GM12875 (cell line): Measurements from ENCODE around the gene LIN7A.

Experiments
- H3K4me3 ChIP-seq: one replicate; pipeline ENCODE4 v1.5.1; 2011; ENCODE audit warnings: low read depth, low read length, control low read depth
- TF ChIP-seq, protein P1 (sequence below): IDR thresholded peaks from 2 replicates; pipeline ENCODE4 v1.5.1; 2011; ENCODE audit warnings: low read depth, mild to moderate bottlenecking, control low read depth, inconsistent platforms, low read length, moderate library complexity, borderline replicate concordance; ENCODE audit not compliant: insufficient read depth

The LIN7A gene

DNA sequence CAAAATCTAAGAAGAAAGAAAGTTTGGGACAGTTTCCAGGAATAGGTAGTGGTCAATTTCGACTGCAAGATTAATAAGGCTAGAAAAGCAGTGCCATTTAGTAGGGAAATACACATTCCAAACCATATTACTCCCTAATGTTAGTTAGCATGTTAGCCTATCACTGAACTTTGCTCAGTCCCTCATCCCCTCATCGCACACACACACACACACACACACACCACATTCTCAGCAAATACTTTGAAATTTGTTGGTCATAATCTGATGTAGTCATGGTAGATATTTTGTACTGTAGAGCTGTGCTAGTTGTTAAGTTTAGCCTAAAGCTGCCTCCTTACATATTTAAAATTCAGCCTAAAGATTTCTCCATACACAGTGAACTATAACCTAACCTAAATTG, 157.0 kb downstream of the LIN7A start:
- TF ChIP-seq, protein P1, sequence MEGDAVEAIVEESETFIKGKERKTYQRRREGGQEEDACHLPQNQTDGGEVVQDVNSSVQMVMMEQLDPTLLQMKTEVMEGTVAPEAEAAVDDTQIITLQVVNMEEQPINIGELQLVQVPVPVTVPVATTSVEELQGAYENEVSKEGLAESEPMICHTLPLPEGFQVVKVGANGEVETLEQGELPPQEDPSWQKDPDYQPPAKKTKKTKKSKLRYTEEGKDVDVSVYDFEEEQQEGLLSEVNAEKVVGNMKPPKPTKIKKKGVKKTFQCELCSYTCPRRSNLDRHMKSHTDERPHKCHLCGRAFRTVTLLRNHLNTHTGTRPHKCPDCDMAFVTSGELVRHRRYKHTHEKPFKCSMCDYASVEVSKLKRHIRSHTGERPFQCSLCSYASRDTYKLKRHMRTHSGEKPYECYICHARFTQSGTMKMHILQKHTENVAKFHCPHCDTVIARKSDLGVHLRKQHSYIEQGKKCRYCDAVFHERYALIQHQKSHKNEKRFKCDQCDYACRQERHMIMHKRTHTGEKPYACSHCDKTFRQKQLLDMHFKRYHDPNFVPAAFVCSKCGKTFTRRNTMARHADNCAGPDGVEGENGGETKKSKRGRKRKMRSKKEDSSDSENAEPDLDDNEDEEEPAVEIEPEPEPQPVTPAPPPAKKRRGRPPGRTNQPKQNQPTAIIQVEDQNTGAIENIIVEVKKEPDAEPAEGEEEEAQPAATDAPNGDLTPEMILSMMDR, result no peak
- no peak overlapping the region for H3K4me3 ChIP-seq

DNA sequence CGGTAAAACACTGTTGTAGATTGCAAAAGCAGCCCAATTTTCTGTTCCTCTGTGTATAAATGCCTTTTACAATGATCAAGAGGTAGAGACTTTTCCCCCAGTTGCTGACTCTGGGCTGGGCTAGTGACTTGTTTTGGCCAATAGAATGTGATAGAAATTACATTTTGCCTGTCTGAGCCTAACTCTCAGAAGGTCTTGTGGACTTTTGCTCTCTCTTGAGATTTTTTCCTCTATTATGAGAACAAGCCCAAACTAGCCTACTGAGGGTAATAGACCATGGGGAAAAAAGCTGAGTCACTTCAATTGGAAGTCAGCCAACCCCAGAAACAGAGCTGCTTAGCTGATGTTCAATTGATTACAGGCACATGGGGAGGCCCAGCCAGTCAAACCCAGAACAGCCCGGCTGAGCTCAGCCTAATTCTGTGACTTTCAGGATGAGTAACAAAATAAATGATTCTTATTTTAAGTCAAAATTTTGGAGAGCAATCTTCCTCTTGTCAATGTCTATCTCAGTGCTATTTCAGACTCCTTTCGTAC, 159.7 kb downstream of the LIN7A start:
- no peak overlapping the region for H3K4me3 ChIP-seq

DNA sequence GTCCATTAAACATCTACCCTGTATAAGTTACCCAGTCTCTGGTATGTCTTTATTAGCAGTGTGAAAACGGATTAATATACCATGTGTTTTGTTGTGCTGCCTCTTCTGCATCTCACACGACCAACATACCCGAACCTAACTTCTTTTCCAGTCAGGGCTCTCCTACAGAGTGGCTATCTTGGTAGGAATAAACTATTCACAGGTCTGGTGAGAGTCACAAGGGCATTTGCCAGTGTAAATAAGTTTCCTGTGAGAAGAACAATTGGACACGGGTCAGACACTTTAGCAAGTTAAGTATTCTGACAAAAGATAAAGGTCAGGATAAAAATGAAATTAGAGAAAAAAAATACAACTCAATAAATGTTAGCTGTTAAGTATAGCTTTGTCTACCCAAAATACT, 160.1 kb downstream of the LIN7A start:
- no peak overlapping the region for H3K4me3 ChIP-seq
- TF ChIP-seq, protein P1, result no peak

More for the DNA sequence above, 159.7 kb downstream of the LIN7A start:
- TF ChIP-seq, protein P1, result no peak

DNA sequence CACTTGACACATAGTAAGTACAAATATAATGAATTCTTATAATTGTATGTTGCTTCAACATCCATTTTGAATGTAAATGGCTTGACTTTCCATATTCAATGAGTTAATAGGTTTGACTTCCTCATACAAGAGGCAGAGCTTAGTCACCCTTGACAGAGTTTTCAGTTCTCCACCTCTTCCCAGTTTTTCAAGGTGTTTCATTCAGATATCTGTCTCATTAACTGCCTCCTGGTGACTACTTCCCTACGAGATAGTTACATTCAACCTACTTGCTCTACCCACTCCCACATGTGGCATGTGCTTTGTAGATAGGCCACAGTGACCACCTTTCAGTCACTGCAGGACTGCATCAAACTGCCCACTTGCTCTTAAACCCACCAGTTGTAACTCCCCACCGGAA, 161.0 kb downstream of the LIN7A start:
- TF ChIP-seq, protein P1, result no peak
- H3K4me3 ChIP-seq, result no peak overlapping the region

DNA sequence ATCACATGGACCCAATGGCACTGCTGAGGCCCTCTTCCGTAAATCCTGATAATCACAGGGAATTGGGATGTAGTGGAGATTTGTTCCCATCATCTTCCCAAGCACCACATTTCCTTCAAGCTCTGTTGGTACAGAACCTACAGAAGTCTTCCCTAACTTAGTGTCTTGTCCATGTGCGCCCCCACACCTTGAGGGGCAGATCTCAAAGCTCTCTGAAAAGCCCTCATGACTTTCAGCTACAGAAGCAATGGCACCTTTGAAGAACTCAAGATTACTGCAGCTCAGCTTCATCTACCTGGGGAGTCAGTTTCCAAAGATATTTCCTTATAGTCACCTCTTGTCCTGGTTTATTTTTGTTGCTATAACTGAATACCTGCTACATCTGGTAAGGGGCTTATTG, 166.8 kb downstream of the LIN7A start:
- H3K4me3 ChIP-seq, result no peak overlapping the region
- TF ChIP-seq, protein P1, result no peak

DNA sequence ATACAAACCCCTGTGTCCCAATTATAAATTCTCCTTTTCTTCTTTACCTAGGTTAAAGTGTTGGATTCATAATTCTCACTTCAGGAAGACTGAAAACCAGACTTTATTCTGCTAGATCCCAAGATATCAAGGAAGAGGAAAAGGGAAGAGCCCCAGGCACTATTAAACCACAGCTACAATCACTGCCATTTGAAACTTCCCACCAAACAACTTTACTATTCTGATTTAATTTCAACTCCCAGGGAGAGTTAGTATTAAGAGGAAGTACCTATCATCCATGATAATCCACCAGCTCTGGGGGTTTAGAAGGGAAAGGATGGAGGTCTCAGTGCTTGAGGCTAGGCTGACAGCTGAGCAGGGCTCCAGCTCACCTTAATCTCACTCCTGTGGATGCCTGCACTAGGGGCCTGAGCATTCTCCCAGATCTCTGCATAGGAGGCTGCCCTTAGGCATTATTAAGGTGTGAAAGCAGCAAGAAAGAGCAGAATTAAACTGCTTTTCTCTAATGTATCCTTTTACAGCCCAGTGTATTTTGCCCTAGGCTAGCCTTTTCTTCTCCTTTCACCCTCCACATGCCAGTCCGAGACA, 168.1 kb downstream of the LIN7A start:
- no peak overlapping the region for H3K4me3 ChIP-seq
- TF ChIP-seq, protein P1, result no peak

DNA sequence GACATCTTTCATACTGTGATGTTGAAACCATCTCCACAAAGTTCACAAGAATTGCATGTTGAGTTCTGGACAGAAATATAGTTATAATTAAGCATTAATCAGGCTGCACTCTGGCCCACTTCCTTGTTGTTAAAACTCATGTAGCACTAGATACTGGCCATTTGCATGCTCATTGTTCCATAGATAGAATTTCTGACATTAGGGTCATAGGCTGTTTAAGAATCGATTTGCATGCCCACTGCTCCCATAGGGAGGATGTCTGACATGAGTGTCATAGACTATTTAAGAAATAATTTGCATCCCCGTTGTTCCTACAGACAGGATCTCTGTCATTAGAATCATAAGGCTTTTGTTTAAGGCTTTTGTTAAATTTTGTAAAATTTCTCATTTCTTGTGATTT, 170.8 kb downstream of the LIN7A start:
- TF ChIP-seq, protein P1, result no peak
- no peak overlapping the region for H3K4me3 ChIP-seq
